Measurements from ENCODE around the gene ELN. TPM values are rescaled to one million over a fixed set of nuclear protein-coding genes. Genes with fewer than 3 reads are reported as not detected.

ELN gene
- total and polyA plus RNA-seq, 8 donors, result 202 to 673 (median 229) TPM

- Histone ChIP-seq H3K4me3 (no peak overlapping the region), H3K27me3 (no peaks in the 10 kb centered on the region), H3K4me1 (no peaks in the 10 kb centered on the region), H3K36me3 (peaks cover 0 to 7% of the 10 kb centered on the region in 2 donors), H3K9me3 (no peaks in the 10 kb centered on the region), H3K27ac (no peak overlapping the region)
- ATAC-seq (peak; percentile 59), DNase-seq (peak in 2 of 4 donors; percentile 65 to 75)
- TF ChIP-seq CTCF (IDR thresholded peaks at IDR 0.05), result no peak
- intact Hi-C loops (cut with DNase I), result no loop called here
Measured at GRCh38 chr7:74051193-74051592, 23.2 kb downstream of the ELN start.

- Histone ChIP-seq H3K27ac (no peak overlapping the region), H3K36me3 (peaks cover 0 to 7% of the 10 kb centered on the region in 2 donors), H3K4me3 (no peak overlapping the region), H3K4me1 (no peaks in the 10 kb centered on the region), H3K27me3 (no peaks in the 10 kb centered on the region), H3K9me3 (no peaks in the 10 kb centered on the region)
- ATAC-seq (peak; percentile 74), DNase-seq (peak in 1 of 4 donors; percentile 69)
- intact Hi-C loops (cut with DNase I), result no loop called here
- peak in 1 of 2 donors; percentile 13 for TF ChIP-seq CTCF (IDR thresholded peaks at IDR 0.05)
Measured at GRCh38 chr7:74051629-74052410, 23.8 kb downstream of the ELN start.

GRCh38 chr7:74052628-74053027, 24.7 kb downstream of the ELN start:
- Histone ChIP-seq H3K9me3 (no peaks in the 10 kb centered on the region), H3K4me1 (no peaks in the 10 kb centered on the region), H3K4me3 (no peak overlapping the region), H3K27ac (no peak overlapping the region), H3K36me3 (peaks cover 0 to 7% of the 10 kb centered on the region in 2 donors), H3K27me3 (no peaks in the 10 kb centered on the region)
- intact Hi-C loops (cut with DNase I), result no loop called here
- DNase-seq, result no peak
- TF ChIP-seq CTCF (IDR thresholded peaks at IDR 0.05), result no peak
- ATAC-seq, result no peak

- intact Hi-C loops (cut with DNase I), result no loop called here
- Histone ChIP-seq H3K27me3 (no peaks in the 10 kb centered on the region), H3K4me3 (no peak overlapping the region), H3K36me3 (peaks cover 0 to under 1% of the 10 kb centered on the region in 2 donors), H3K9me3 (no peaks in the 10 kb centered on the region), H3K27ac (no peak overlapping the region), H3K4me1 (no peaks in the 10 kb centered on the region)
- no peak for TF ChIP-seq CTCF (IDR thresholded peaks at IDR 0.05)
- no peak for ATAC-seq
- no peak for DNase-seq
Measured at GRCh38 chr7:74053589-74054186, 25.7 kb downstream of the ELN start.

GRCh38 chr7:74056096-74056915, 28.3 kb downstream of the ELN start:
- H3K9me3 ChIP-seq, result no peaks in the 10 kb centered on the region
- no peaks in the 10 kb centered on the region for H3K27me3 ChIP-seq
- H3K4me1 ChIP-seq, result no peaks in the 10 kb centered on the region
- ATAC-seq (no peak), DNase-seq (peak in 1 of 4 donors; percentile 51)
- intact Hi-C loops (cut with DNase I), result no loop called here
- peaks cover 0 to 8% of the 10 kb centered on the region in 2 donors for H3K36me3 ChIP-seq
- TF ChIP-seq CTCF (IDR thresholded peaks at IDR 0.05), result no peak
- no peak overlapping the region for H3K27ac ChIP-seq
- H3K4me3 ChIP-seq, result no peak overlapping the region
